ENCODE measurements around the gene TBXA2R.
"Not testable (repeated sequence)": the region's sequence is repeated elsewhere in the genome, so short reads cannot be mapped to it uniquely, and the experiment has no call there.

TBXA2R gene

GRCh38 chr19:3589439-3589838 lies 17.2 kb downstream of the TBXA2R start:
- Mint-ChIP-seq H3K9me3 (no peaks in the 10 kb centered on the region), H3K36me3 (ENCODE audit: low read depth) (no peaks in the 10 kb centered on the region), H3K4me3 (no peak overlapping the region), H3K27me3 (no peaks in the 10 kb centered on the region), H3K27ac (no peak overlapping the region), H3K4me1 (ENCODE audit: low read depth) (no peaks in the 10 kb centered on the region)

GRCh38 chr19:3586707-3587346 lies 19.8 kb downstream of the TBXA2R start:
- H3K9me3 Mint-ChIP-seq = no peaks in the 10 kb centered on the region
- H3K27ac Mint-ChIP-seq = no peak overlapping the region
- H3K4me3 Mint-ChIP-seq = no peak overlapping the region
- H3K36me3 Mint-ChIP-seq (ENCODE audit: low read depth) = no peaks in the 10 kb centered on the region
- H3K27me3 Mint-ChIP-seq = no peaks in the 10 kb centered on the region
- H3K4me1 Mint-ChIP-seq (ENCODE audit: low read depth) = no peaks in the 10 kb centered on the region

- Mint-ChIP-seq H3K9me3 (no peaks in the 10 kb centered on the region), H3K4me1 (ENCODE audit: low read depth) (no peaks in the 10 kb centered on the region), H3K27ac (no peak overlapping the region), H3K27me3 (no peaks in the 10 kb centered on the region), H3K36me3 (ENCODE audit: low read depth) (no peaks in the 10 kb centered on the region), H3K4me3 (no peak overlapping the region)
Measured at GRCh38 chr19:3586127-3586626, 20.5 kb downstream of the TBXA2R start.

GRCh38 chr19:3585301-3586126 lies 21.2 kb downstream of the TBXA2R start, which contains the start of gene GIPC3:
GIPC3 (plus strand) TSS chr19:3585478; CDS start chr19:3585598, 120 bp downstream.
- no peaks in the 10 kb centered on the region for H3K4me1 Mint-ChIP-seq (ENCODE audit: low read depth)
- H3K27ac Mint-ChIP-seq = no peak within 1 kb of the TSS
- H3K36me3 Mint-ChIP-seq (ENCODE audit: low read depth) = no peaks in the 10 kb centered on the region
- no peaks in the 10 kb centered on the region for H3K27me3 Mint-ChIP-seq
- no peaks in the 10 kb centered on the region for H3K9me3 Mint-ChIP-seq
- no peak within 1 kb of the TSS for H3K4me3 Mint-ChIP-seq

- H3K27me3 Mint-ChIP-seq; H3K9me3 Mint-ChIP-seq; H3K4me3 Mint-ChIP-seq; H3K27ac Mint-ChIP-seq; H3K36me3 Mint-ChIP-seq (ENCODE audit: low read depth); H3K4me1 Mint-ChIP-seq (ENCODE audit: low read depth): not testable (repeated sequence)
Measured at GRCh38 chr19:3584036-3584802, 22.5 kb downstream of the TBXA2R start.

GRCh38 chr19:3581792-3582191 lies 24.9 kb downstream of the TBXA2R start:
- not testable (repeated sequence) for H3K9me3 Mint-ChIP-seq; H3K4me3 Mint-ChIP-seq; H3K27ac Mint-ChIP-seq; H3K4me1 Mint-ChIP-seq (ENCODE audit: low read depth); H3K36me3 Mint-ChIP-seq (ENCODE audit: low read depth); H3K27me3 Mint-ChIP-seq

GRCh38 chr19:3580156-3580934 lies 26.3 kb downstream of the TBXA2R start:
- Mint-ChIP-seq H3K36me3 (ENCODE audit: low read depth) (peaks cover 3% of the 10 kb centered on the region), H3K9me3 (no peaks in the 10 kb centered on the region), H3K4me3 (no peak overlapping the region), H3K27ac (no peak overlapping the region), H3K27me3 (no peaks in the 10 kb centered on the region), H3K4me1 (ENCODE audit: low read depth) (no peaks in the 10 kb centered on the region)

- Mint-ChIP-seq H3K27me3 (no peaks in the 10 kb centered on the region), H3K4me1 (ENCODE audit: low read depth) (peaks cover 7% of the 10 kb centered on the region), H3K36me3 (ENCODE audit: low read depth) (peaks cover 8% of the 10 kb centered on the region), H3K4me3 (no peak overlapping the region), H3K27ac (no peak overlapping the region), H3K9me3 (no peaks in the 10 kb centered on the region)
Measured at GRCh38 chr19:3578390-3578789, 28.3 kb downstream of the TBXA2R start.

- H3K27me3 Mint-ChIP-seq = no peaks in the 10 kb centered on the region
- H3K36me3 Mint-ChIP-seq (ENCODE audit: low read depth) = peaks cover 8% of the 10 kb centered on the region
- no peak overlapping the region for H3K27ac Mint-ChIP-seq
- no peak overlapping the region for H3K4me3 Mint-ChIP-seq
- peaks cover 7% of the 10 kb centered on the region for H3K4me1 Mint-ChIP-seq (ENCODE audit: low read depth)
- no peaks in the 10 kb centered on the region for H3K9me3 Mint-ChIP-seq
Measured at GRCh38 chr19:3577723-3578344, 28.8 kb downstream of the TBXA2R start.

GRCh38 chr19:3576696-3577443 lies 29.8 kb downstream of the TBXA2R start:
- no peak overlapping the region for H3K4me3 Mint-ChIP-seq
- no peaks in the 10 kb centered on the region for H3K27me3 Mint-ChIP-seq
- no peak overlapping the region for H3K27ac Mint-ChIP-seq
- H3K36me3 Mint-ChIP-seq (ENCODE audit: low read depth) = peaks cover 8% of the 10 kb centered on the region
- H3K4me1 Mint-ChIP-seq (ENCODE audit: low read depth) = peaks cover 13% of the 10 kb centered on the region
- no peaks in the 10 kb centered on the region for H3K9me3 Mint-ChIP-seq

- Mint-ChIP-seq H3K36me3 (ENCODE audit: low read depth) (peaks cover 8% of the 10 kb centered on the region), H3K27me3 (no peaks in the 10 kb centered on the region), H3K4me3 (no peak overlapping the region), H3K4me1 (ENCODE audit: low read depth) (peaks cover 17% of the 10 kb centered on the region), H3K27ac (no peak overlapping the region), H3K9me3 (no peaks in the 10 kb centered on the region)
Measured at GRCh38 chr19:3575949-3576673, 30.6 kb downstream of the TBXA2R start.

- Mint-ChIP-seq H3K27me3 (no peaks in the 10 kb centered on the region), H3K9me3 (no peaks in the 10 kb centered on the region), H3K36me3 (ENCODE audit: low read depth) (peaks cover 8% of the 10 kb centered on the region), H3K4me1 (ENCODE audit: low read depth) (peaks cover 17% of the 10 kb centered on the region), H3K4me3 (no peak overlapping the region), H3K27ac (no peak overlapping the region)
Measured at GRCh38 chr19:3575260-3575741, 31.4 kb downstream of the TBXA2R start.
